WTC11 (cell line): ENCODE results near the gene C11orf97. TPM values are rescaled to one million over a fixed set of nuclear protein-coding genes. Genes with fewer than 3 reads are reported as not detected.

Experiments used
- ATAC-seq: fragments of 200-7000 bp; cut with Tn5 transposase; 2 replicates; pipeline ENCODE4 v1.10.0; 2021; ENCODE audit warnings: mild to moderate bottlenecking, moderate library complexity
- CTCF ChIA-PET: fragments of 300-600 bp; sonication (Branson Sonifier 250); formaldehyde crosslinking; loops from one replicate; lab custom pipeline; 2021; ENCODE audit warnings: antibody characterized with exemption; lab: Charles Lee
- POLR2A ChIA-PET: fragments of 350-600 bp; sonication (Branson Sonifier 250); formaldehyde crosslinking; loops from one replicate; lab custom pipeline; 2021; ENCODE audit warnings: antibody characterized with exemption; lab: Charles Lee
- DNase-seq: peaks from one replicate; pipeline ENCODE4 v3.0.0; 2021; ENCODE audit warnings: low spot score
- H3K27ac Mint-ChIP-seq: 2 replicates; pipeline ENCODE4 v1.8.0; 2021; ENCODE audit warnings: mixed read lengths
- H3K27me3 Mint-ChIP-seq: 2 replicates; pipeline ENCODE4 v1.8.0; 2021; ENCODE audit warnings: low read depth, mild to moderate bottlenecking, moderate library complexity, mixed read lengths
- H3K36me3 Mint-ChIP-seq: 2 replicates; pipeline ENCODE4 v1.8.0; 2021; ENCODE audit warnings: mixed read lengths
- H3K4me1 Mint-ChIP-seq: 2 replicates; pipeline ENCODE4 v1.8.0; 2022; ENCODE audit warnings: mixed read lengths
- H3K4me3 Mint-ChIP-seq: 2 replicates; pipeline ENCODE4 v1.8.0; 2021; ENCODE audit warnings: mild to moderate bottlenecking, moderate library complexity, mixed read lengths
- H3K9me3 Mint-ChIP-seq: 2 replicates; pipeline ENCODE4 v1.8.0; 2021; ENCODE audit warnings: mixed read lengths
- AFF4 ChIP-seq: sonication (generic); formaldehyde crosslinking; IDR thresholded peaks from 2 replicates; pipeline ENCODE4 v1.8.1; 2023; ENCODE audit warnings: mild to moderate bottlenecking, missing genetic modification reagents, borderline replicate concordance
- FOXP1 ChIP-seq: sonication (generic); formaldehyde crosslinking; IDR thresholded peaks from 2 replicates; pipeline ENCODE4 v1.8.0; 2022; ENCODE audit warnings: missing genetic modification reagents, mild to moderate bottlenecking, moderate library complexity, borderline replicate concordance
- HMGA2 ChIP-seq: fragments of 250-450 bp; sonication (Bioruptor Pico); IDR thresholded peaks from 2 replicates; pipeline ENCODE4 v1.4.0; 2021; ENCODE audit warnings: mild to moderate bottlenecking, moderate library complexity
- NFATC4 ChIP-seq: fragments of 250-450 bp; sonication (Bioruptor Pico); IDR thresholded peaks from 2 replicates; pipeline ENCODE4 v1.9.0; 2021; ENCODE audit warnings: mild to moderate bottlenecking
- NFYB ChIP-seq: sonication (generic); formaldehyde crosslinking; conservative IDR thresholded peaks from 2 replicates; pipeline ENCODE4 v1.8.0; 2022; ENCODE audit warnings: low read depth, missing genetic modification reagents
- ZNF232 ChIP-seq: sonication (generic); formaldehyde crosslinking; IDR thresholded peaks from 2 replicates; pipeline ENCODE4 v1.8.0; 2022; ENCODE audit warnings: mild to moderate bottlenecking, missing genetic modification reagents
- ZNF532 ChIP-seq: fragments of 250-450 bp; sonication (Bioruptor Pico); IDR thresholded peaks from 2 replicates; pipeline ENCODE4 v1.9.0; 2021; ENCODE audit warnings: mild to moderate bottlenecking, borderline replicate concordance
- total RNA-seq: library from RNA; stranded (reverse); gene quantifications from 3 replicates; pipeline ENCODE4 v1.2.3, GENCODE V29; 2021
- TF ChIP-seq, protein P1 (sequence below): sonication (generic); formaldehyde crosslinking; IDR thresholded peaks from 2 replicates; pipeline ENCODE4 v1.8.0; 2022; ENCODE audit warnings: mild to moderate bottlenecking, missing genetic modification reagents
- TF ChIP-seq, protein P2 (sequence below): fragments of 250-450 bp; sonication (Bioruptor Pico); IDR thresholded peaks from 2 replicates; pipeline ENCODE4 v1.9.0; 2021; ENCODE audit warnings: mild to moderate bottlenecking
- TF ChIP-seq, protein P3 (sequence below): fragments of 200-600 bp; IDR thresholded peaks from 2 replicates; pipeline ENCODE4 v1.8.0; 2022; ENCODE audit warnings: antibody characterized with exemption

The C11orf97 gene
- total RNA-seq, 1 experiment from 2014 or later, result not detected

DNA sequence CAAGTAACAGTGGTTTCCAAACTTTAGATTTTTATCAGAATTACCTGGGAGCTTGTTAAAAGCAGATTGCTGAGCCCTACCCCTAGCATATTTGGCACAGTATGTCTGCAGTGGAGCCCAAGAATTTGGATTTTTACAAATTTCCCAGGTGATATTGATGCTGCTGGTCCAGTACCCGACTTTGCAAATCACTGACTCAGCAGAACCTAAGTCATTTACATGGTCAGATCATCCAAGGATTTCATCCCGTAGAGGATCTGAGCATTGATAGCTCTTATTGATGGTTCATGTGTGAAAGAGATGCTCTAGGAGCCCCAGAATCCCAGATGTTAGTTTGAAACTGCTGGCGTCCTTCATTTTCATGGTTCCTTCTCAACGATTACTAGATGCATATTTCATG, 6.0 kb downstream of the C11orf97 start:
- no peak for DNase-seq
- CTCF ChIA-PET, result no interaction called here
- Mint-ChIP-seq H3K4me3 (no peak overlapping the region), H3K27ac (no peak overlapping the region), H3K9me3 (no peaks in the 10 kb centered on the region), H3K27me3 (peaks cover 30% of the 10 kb centered on the region), H3K4me1 (no peaks in the 10 kb centered on the region), H3K36me3 (no peaks in the 10 kb centered on the region)
- TF ChIP-seq, protein P1, sequence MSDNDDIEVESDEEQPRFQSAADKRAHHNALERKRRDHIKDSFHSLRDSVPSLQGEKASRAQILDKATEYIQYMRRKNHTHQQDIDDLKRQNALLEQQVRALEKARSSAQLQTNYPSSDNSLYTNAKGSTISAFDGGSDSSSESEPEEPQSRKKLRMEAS (CRISPR knock-in tag), result no peak
- TF ChIP-seq NFYB (CRISPR knock-in tag) (no peak), ZNF232 (CRISPR knock-in tag) (no peak), HMGA2 (CRISPR knock-in tag) (no peak), AFF4 (CRISPR knock-in tag) (no peak), NFATC4 (no peak), ZNF532 (CRISPR knock-in tag) (no peak), FOXP1 (no peak)
- TF ChIP-seq, protein P2, sequence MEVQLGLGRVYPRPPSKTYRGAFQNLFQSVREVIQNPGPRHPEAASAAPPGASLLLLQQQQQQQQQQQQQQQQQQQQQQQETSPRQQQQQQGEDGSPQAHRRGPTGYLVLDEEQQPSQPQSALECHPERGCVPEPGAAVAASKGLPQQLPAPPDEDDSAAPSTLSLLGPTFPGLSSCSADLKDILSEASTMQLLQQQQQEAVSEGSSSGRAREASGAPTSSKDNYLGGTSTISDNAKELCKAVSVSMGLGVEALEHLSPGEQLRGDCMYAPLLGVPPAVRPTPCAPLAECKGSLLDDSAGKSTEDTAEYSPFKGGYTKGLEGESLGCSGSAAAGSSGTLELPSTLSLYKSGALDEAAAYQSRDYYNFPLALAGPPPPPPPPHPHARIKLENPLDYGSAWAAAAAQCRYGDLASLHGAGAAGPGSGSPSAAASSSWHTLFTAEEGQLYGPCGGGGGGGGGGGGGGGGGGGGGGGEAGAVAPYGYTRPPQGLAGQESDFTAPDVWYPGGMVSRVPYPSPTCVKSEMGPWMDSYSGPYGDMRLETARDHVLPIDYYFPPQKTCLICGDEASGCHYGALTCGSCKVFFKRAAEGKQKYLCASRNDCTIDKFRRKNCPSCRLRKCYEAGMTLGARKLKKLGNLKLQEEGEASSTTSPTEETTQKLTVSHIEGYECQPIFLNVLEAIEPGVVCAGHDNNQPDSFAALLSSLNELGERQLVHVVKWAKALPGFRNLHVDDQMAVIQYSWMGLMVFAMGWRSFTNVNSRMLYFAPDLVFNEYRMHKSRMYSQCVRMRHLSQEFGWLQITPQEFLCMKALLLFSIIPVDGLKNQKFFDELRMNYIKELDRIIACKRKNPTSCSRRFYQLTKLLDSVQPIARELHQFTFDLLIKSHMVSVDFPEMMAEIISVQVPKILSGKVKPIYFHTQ (CRISPR knock-in tag), result no peak
- POLR2A ChIA-PET, result no interaction called here
- ATAC-seq, result no peak

GRCh38 chr11:94519478-94520084, 7.3 kb downstream of the C11orf97 start:
- no peaks in the 10 kb centered on the region for H3K4me1 Mint-ChIP-seq
- peaks cover 20% of the 10 kb centered on the region for H3K27me3 Mint-ChIP-seq
- no peak overlapping the region for H3K4me3 Mint-ChIP-seq
- ChIA-PET CTCF (interaction anchor here (1.0 kb wide), 2 partner anchors 24 to 222 kb away, joined by 3 to 4 read pairs; partner anchors contain the start of gene FUT4), POLR2A (no interaction called here)
- H3K36me3 Mint-ChIP-seq, result no peaks in the 10 kb centered on the region
- H3K27ac Mint-ChIP-seq, result no peak overlapping the region
- H3K9me3 Mint-ChIP-seq, result no peaks in the 10 kb centered on the region
- DNase-seq (no peak), ATAC-seq (no peak)
- TF ChIP-seq, protein P3, sequence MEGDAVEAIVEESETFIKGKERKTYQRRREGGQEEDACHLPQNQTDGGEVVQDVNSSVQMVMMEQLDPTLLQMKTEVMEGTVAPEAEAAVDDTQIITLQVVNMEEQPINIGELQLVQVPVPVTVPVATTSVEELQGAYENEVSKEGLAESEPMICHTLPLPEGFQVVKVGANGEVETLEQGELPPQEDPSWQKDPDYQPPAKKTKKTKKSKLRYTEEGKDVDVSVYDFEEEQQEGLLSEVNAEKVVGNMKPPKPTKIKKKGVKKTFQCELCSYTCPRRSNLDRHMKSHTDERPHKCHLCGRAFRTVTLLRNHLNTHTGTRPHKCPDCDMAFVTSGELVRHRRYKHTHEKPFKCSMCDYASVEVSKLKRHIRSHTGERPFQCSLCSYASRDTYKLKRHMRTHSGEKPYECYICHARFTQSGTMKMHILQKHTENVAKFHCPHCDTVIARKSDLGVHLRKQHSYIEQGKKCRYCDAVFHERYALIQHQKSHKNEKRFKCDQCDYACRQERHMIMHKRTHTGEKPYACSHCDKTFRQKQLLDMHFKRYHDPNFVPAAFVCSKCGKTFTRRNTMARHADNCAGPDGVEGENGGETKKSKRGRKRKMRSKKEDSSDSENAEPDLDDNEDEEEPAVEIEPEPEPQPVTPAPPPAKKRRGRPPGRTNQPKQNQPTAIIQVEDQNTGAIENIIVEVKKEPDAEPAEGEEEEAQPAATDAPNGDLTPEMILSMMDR, result 0 out of 2 replicates have a peak, but pooled peaks have one; percentile 24
- TF ChIP-seq HMGA2 (CRISPR knock-in tag), result no peak
